Measurements from ENCODE around the gene CCDC91.
"Not testable (repeated sequence)": the region's sequence is repeated elsewhere in the genome, so short reads cannot be mapped to it uniquely, and the experiment has no call there.

CCDC91 gene

GRCh38 chr12:28235015-28235414, 44.8 kb downstream of the CCDC91 start:
- DNase-seq: no peak

- no peak for DNase-seq
These were observed 45.7 kb downstream of the CCDC91 start for GRCh38 chr12:28235985-28236384.

DNA sequence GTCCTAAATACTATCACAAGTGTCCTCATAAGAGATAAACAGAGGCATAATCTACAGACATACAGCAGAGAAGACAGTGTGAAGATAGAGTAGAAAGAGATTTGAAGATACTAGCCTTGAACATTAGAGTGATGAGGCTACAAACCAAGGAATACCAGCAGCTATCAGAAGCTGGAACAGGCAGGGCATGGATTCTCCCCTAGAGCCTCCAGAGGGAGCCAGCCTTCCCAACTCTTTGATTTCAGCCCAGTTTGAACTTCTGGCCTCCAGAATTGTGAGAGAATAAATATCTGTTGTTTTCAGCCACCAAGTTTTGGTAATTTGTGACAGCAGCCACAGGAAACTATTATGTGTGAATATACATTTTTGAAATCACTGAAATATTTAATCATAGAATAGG, 47.2 kb downstream of the CCDC91 start:
- DNase-seq: no peak

- no peak for DNase-seq
These were observed 49.7 kb downstream of the CCDC91 start for GRCh38 chr12:28239918-28240317.

DNA sequence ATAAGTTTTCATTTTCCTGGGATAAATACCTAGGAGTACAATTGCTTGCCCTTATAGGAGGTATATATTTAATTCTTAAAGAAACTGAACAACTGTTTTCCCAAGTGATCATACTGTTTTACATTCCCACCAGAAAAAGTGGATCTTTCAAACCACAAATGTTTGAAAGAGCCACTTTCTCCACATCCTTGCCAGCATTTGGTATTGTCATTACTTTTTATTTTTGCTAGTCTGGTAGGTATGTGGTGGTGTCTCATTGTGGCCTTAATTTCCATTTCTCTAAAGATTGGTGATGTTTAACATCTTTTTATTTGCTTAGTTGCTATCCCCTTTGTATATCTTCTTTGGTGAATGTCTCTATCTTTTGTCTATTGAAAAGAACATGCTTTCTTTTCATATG, 50.6 kb downstream of the CCDC91 start:
- DNase-seq: no peak

GRCh38 chr12:28242129-28242495, 51.9 kb downstream of the CCDC91 start:
- DNase-seq: no peak

DNA sequence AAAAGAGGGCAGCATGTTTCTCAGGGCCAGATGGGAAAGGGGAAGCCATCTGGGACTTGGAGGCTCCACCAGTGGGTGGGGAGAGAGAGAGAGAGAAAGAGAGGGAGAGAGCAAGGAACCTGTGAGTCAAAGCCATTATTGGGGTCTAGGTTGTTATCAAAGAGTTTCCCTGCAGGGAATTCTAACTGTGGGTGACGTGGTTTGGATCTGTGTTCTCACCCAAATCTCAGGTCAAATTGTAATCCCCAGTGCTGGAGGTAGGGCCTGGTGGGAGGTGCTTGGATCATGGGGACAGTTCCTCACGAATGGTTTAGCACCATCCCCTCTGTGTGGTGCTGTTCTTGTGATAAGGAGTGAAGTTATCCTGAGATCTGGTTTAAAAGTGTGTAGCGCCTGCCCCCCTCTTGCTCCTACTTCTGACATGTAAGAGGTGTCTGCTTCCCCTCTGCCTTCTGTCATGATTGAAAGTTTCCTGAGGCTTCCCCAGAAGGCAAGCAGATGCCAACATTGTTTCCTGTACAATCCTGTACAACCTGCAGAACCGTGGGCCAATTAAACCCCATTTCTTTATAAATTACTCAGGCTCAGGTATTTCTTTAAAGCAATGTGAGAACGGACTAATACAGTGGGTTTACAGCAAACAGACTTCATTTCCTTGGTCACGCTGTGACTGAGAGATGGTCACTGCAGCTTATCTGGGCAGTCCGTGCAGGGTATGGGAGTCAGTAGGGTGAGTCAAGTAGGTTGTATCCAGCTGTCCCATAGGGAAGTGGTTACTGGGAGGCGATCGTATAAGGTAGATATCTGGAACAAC, 52.4 kb downstream of the CCDC91 start:
- no peak for DNase-seq

GRCh38 chr12:28243310-28243633, 53.0 kb downstream of the CCDC91 start:
- no peak for DNase-seq

- no peak for DNase-seq
These were observed 57.5 kb downstream of the CCDC91 start for GRCh38 chr12:28247806-28248205.

DNA sequence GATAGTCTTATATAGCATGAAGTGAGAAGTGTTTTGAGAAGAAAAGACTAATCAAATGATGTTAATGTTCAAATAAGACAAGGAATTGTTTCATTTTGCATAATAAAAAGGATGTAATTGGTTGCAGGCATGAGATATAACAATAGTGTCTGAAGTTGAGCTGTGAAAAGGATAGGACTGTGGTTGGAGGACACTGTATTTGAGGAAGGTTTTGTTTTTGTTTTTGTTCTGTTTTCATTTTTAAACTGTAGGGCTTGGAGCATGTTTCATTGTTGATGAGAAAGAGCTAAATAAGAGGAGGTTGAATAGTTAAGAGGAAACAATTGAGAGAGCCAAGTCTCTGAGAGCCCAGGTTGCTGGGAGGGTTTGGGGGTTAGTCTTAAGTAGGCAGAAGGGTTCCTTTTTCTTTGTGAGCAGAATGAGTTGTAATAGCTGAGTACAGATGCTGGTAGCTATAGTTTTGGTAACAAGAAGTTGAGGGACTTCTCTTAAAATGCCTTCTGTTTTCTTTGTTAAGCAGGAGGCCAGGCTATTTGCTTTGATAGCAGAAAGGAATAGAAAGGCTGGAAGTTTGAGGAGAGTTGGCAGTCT, 58.4 kb downstream of the CCDC91 start:
- no peak for DNase-seq

- DNase-seq: no peak
These were observed 62.9 kb downstream of the CCDC91 start for GRCh38 chr12:28253161-28253641.

DNA sequence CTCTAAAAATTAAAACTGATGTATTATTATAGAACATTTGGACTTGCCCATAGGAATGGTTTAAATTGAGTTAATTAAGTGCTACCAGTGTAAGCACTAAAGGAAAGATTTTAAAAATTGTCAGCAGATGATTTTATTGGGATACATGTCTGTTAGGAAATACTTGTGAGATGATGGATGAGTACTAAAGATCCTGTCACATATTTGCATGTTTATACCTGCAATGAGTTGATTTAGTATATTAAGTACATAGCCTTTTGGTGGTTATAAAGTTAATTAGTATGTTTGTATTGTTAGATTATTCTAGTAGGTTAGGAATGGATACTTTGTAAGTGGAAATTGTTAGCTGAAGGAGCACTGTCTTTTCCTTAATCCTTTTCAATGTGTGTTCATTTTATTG, 67.2 kb downstream of the CCDC91 start:
- DNase-seq: no peak

DNA sequence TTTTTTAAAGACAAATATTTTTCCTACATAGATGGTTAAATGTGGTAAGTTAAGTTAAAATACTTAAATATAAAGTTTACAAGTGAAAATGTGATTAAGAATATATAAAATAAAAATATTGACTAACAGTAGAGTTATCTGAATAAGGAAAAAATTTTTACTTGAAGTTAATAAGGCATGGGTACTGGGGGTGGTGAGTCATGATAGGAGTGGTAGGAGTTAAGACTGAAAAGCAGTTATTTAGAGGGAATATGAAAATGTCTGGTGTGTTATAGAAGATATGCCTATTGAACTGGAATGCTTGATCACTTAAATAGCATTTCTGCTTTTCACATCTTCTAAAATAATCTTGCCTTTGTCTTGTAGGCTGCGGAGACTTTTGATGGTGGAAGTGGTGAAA, 68.7 kb downstream of the CCDC91 start:
- no peak for DNase-seq

GRCh38 chr12:28265435-28266042, 75.3 kb downstream of the CCDC91 start:
- DNase-seq: no peak

- DNase-seq: not testable (repeated sequence)
These were observed 77.8 kb downstream of the CCDC91 start for GRCh38 chr12:28267920-28268607.

- no peak for DNase-seq
These were observed 78.5 kb downstream of the CCDC91 start for GRCh38 chr12:28268608-28269229.

DNA sequence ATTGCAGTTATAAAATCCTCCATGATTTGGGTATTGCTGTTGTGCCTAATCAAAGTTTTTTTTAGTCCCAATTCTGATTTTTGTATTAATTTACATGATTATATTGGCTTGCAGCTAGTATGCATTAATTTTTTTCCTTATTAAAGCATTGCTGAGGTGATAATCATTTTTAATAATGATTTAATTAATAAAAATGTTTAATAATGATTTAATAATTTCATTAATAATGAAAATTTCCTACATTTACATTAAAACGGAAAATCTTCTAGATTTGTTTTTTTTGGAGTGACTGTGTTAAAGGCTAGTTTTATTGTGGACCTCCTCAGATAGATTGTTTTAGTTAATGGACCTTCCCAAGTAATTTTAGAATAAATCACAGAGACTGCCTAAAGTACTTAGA, 79.6 kb downstream of the CCDC91 start:
- DNase-seq: no peak

GRCh38 chr12:28278499-28278898, 88.2 kb downstream of the CCDC91 start:
- no peak for DNase-seq

GRCh38 chr12:28278960-28279359, 88.7 kb downstream of the CCDC91 start:
- DNase-seq: no peak

DNA sequence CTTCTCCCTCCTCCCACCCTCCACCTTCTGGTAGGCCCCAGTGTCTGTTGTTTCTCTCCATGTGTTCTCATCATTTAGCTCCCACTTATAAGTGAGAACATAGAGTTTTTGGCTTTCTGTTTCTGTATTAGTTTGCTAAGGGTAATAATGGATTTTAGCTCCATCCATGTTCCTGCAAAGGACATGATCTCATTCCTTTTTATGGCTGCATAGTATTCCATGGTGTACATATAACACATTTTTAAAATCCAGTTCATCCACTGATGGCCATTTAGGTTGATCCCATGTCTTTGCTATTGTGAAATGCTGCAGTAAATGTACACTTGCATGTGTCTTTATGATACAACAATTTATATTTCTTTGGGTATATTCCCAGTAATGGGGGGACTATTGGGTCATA, 96.1 kb downstream of the CCDC91 start:
- no peak for DNase-seq

GRCh38 chr12:28290262-28290661, 100.0 kb downstream of the CCDC91 start:
- DNase-seq: no peak

DNA sequence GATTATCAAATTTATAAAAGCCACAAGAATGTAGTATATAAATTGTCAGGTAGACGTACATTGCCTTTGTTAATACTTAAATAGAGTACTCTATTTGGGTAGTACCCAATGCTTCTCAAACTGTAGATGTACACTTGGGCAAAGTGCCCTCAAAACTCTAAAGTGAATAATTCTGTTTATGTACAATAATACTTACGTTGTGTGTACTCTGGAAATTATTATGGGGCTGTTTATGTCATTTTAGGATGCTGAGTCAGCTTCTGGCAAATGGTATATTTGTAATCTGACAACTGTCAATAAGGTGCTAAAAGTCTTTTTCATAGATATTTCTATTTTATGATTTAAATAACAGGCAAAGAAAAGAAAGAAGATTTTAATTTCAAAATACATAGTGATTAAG, 102.4 kb downstream of the CCDC91 start:
- DNase-seq: no peak

- DNase-seq: no peak
These were observed 104.0 kb downstream of the CCDC91 start for GRCh38 chr12:28294300-28294699.
